Sigmoid colon (tissue), 7 donors: Measurements from ENCODE around the gene SART3. TPM values are rescaled to one million over a fixed set of nuclear protein-coding genes. Genes with fewer than 3 reads are reported as not detected.
"Not testable (repeated sequence)": the region's sequence is repeated elsewhere in the genome, so short reads cannot be mapped to it uniquely, and the experiment has no call there.

Experiments used
- DNase-seq: peaks from one replicate; pipeline ENCODE4 v3.0.0-alpha.2; 2019
- H3K27ac ChIP-seq, 4 donors: fragments of 200-600 bp; sonication (generic); one replicate each; pipeline ENCODE4 v1.5.1; 2016 to 2019; ENCODE audit warnings: mild to moderate bottlenecking in 1 of 4
- H3K27me3 ChIP-seq, 3 donors: fragments of 200-600 bp; sonication (generic); one replicate each; pipeline ENCODE4 v1.5.1; 2019; ENCODE audit warnings: mild to moderate bottlenecking in 1 of 3
- H3K36me3 ChIP-seq, 4 donors: fragments of 200-600 bp; sonication (generic); one replicate each; pipeline ENCODE4 v1.5.1; 2016 to 2019
- H3K4me1 ChIP-seq, 4 donors: fragments of 200-600 bp; sonication (generic); one replicate each; pipeline ENCODE4 v1.5.1; 2017 to 2019
- H3K4me3 ChIP-seq, 4 donors: fragments of 200-600 bp; sonication (generic); one replicate each; pipeline ENCODE4 v1.5.1; 2017 to 2019; ENCODE audit warnings: mild to moderate bottlenecking in 2 of 4, moderate library complexity in 1 of 4
- H3K9me3 ChIP-seq, 4 donors: fragments of 200-600 bp in 3 of 4; sonication (generic) in 3 of 4; one replicate each; pipeline versions ENCODE4 v1.5.1 to v1.6.1; 2013 to 2019
- CTCF ChIP-seq, 4 experiments: fragments of 450-650 bp in 3 of 4; fragments of 200-600 bp in 1 of 4; IDR thresholded peaks; one replicate each; pipeline ENCODE4 v1.5.1; 2016 to 2019; ENCODE audit warnings: antibody characterized with exemption in 4 of 4, mild to moderate bottlenecking in 3 of 4, moderate library complexity in 2 of 4
- EP300 ChIP-seq, 4 donors: sonication (generic); formaldehyde crosslinking; IDR thresholded peaks; one replicate each; pipeline ENCODE4 v1.6.1; 2017; ENCODE audit warnings: antibody characterized with exemption in 4 of 4
- POLR2A ChIP-seq, 2 donors: fragments of 450-650 bp; IDR thresholded peaks; one replicate each; pipeline ENCODE4 v1.6.1; 2016; ENCODE audit warnings: antibody characterized with exemption in 2 of 2, mild to moderate bottlenecking in 2 of 2, moderate library complexity in 2 of 2
- POLR2AphosphoS5 ChIP-seq, 4 donors: sonication (generic); formaldehyde crosslinking; IDR thresholded peaks; one replicate each; pipeline ENCODE4 v1.6.1; 2017; ENCODE audit warnings: antibody characterized with exemption in 4 of 4
- WGBS, 2 donors: extraction: QIAGEN DNeasy Blood & Tissue Kit; methylation state at CpG; one replicate each; pipeline ENCODE4 v1.1.7; 2013; 5-methylcytosine and 5-hydroxymethylcytosine counted together
- intact Hi-C: fragments of 100-400 bp; cut with DNase I; formaldehyde crosslinking; loops from one replicate; pipeline ENCODE4 v1.15.1; 2023
- polyA plus RNA-seq, 3 donors: library from polyadenylated mRNA; stranded (reverse); fragments of 200-250 nt; gene quantifications; one replicate each; pipeline ENCODE4 v1.2.3, GENCODE V29; 2013
- total RNA-seq, 4 donors: library from RNA; depleted of rRNA; stranded (reverse); fragments of >200 nt; gene quantifications; one replicate each; pipeline ENCODE4 v1.1.0, GENCODE V29; 2016
- donor health status: healthy with polysubstance abuse.
- donor health status: Bipolar disorder and iron deficiency.
- donor health status: healthy.

SART3 gene
- total and polyA plus RNA-seq, 7 donors = 15.3 to 69.1 (median 45.3) TPM

- peaks cover 0 to 23% (median 0%) of the 10 kb centered on the region in 3 donors for H3K27me3 ChIP-seq
- 83 to 84% methylated on average over 11 of the region's 11 CpGs for WGBS, 2 donors
Observed at GRCh38 chr12:108498136-108498535, 62.8 kb downstream of the SART3 start.

GRCh38 chr12:108495823-108496579 lies 65.0 kb downstream of the SART3 start:
- no peak overlapping the region for H3K27ac ChIP-seq
- TF ChIP-seq POLR2A (IDR thresholded peaks at IDR 0.05) (no peak), POLR2AphosphoS5 (IDR thresholded peaks at IDR 0.05) (no peak), CTCF (IDR thresholded peaks at IDR 0.05) (no peak), EP300 (IDR thresholded peaks at IDR 0.05) (no peak)
- intact Hi-C loops = no loop called here
- H3K4me1 ChIP-seq = no peaks in the 10 kb centered on the region
- no peaks in the 10 kb centered on the region for H3K36me3 ChIP-seq
- no peak overlapping the region for H3K4me3 ChIP-seq
- WGBS, 2 donors = 43 to 67% methylated on average over 11 of the region's 11 CpGs
- H3K27me3 ChIP-seq = peaks cover 0 to 23% (median 0%) of the 10 kb centered on the region in 3 donors
- no peaks in the 10 kb centered on the region for H3K9me3 ChIP-seq
- DNase-seq = no peak

More at GRCh38 chr12:108498136-108498535, 62.8 kb downstream of the SART3 start:
- intact Hi-C loops = no loop called here
- Histone ChIP-seq H3K9me3 (peaks cover 0 to 6% (median 0%) of the 10 kb centered on the region in 4 donors), H3K27ac (no peak overlapping the region), H3K36me3 (no peaks in the 10 kb centered on the region), H3K4me3 (no peak overlapping the region), H3K4me1 (no peaks in the 10 kb centered on the region)
- no peak for TF ChIP-seq CTCF (IDR thresholded peaks at IDR 0.05)
- no peak for TF ChIP-seq EP300 (IDR thresholded peaks at IDR 0.05)
- no peak for TF ChIP-seq POLR2AphosphoS5 (IDR thresholded peaks at IDR 0.05)
- TF ChIP-seq POLR2A (IDR thresholded peaks at IDR 0.05) = no peak
- DNase-seq = no peak

- H3K27ac ChIP-seq = no peak overlapping the region
- TF ChIP-seq CTCF (IDR thresholded peaks at IDR 0.05) = peak in 1 of 4 experiments; percentile 24
- no peak for TF ChIP-seq POLR2A (IDR thresholded peaks at IDR 0.05)
- H3K9me3 ChIP-seq = no peaks in the 10 kb centered on the region
- no peak overlapping the region for H3K4me3 ChIP-seq
- H3K36me3 ChIP-seq = no peaks in the 10 kb centered on the region
- DNase-seq = no peak
- no peaks in the 10 kb centered on the region for H3K4me1 ChIP-seq
- peaks cover 0 to 21% (median 0%) of the 10 kb centered on the region in 3 donors for H3K27me3 ChIP-seq
- intact Hi-C loops = no loop called here
- WGBS, 2 donors = 33 to 50% methylated on average over 1 of the region's 1 CpG
Observed at GRCh38 chr12:108495054-108495453, 65.9 kb downstream of the SART3 start.

GRCh38 chr12:108491256-108491655 lies 69.7 kb downstream of the SART3 start:
- Histone ChIP-seq H3K36me3 (no peaks in the 10 kb centered on the region), H3K27ac (no peak overlapping the region), H3K27me3 (peaks cover 0 to 18% (median 0%) of the 10 kb centered on the region in 3 donors), H3K4me1 (no peaks in the 10 kb centered on the region), H3K4me3 (no peak overlapping the region), H3K9me3 (peaks cover 0 to 8% (median 0%) of the 10 kb centered on the region in 4 donors)
- DNase-seq = no peak
- TF ChIP-seq EP300 (IDR thresholded peaks at IDR 0.05) = no peak
- no peak for TF ChIP-seq POLR2AphosphoS5 (IDR thresholded peaks at IDR 0.05)
- TF ChIP-seq CTCF (IDR thresholded peaks at IDR 0.05) = no peak
- TF ChIP-seq POLR2A (IDR thresholded peaks at IDR 0.05) = no peak
- intact Hi-C loops = no loop called here
- WGBS, 2 donors = 61 to 75% methylated on average over 2 of the region's 2 CpGs

GRCh38 chr12:108487029-108487428 lies 73.9 kb downstream of the SART3 start:
- DNase-seq, H3K27ac ChIP-seq, H3K4me3 ChIP-seq, H3K9me3 ChIP-seq, H3K36me3 ChIP-seq, H3K4me1 ChIP-seq, H3K27me3 ChIP-seq, intact Hi-C loops: not testable (repeated sequence)
- 75 to 89% methylated on average over 4 of the region's 4 CpGs for WGBS, 2 donors

GRCh38 chr12:108485371-108485770 lies 75.6 kb downstream of the SART3 start:
- H3K9me3 ChIP-seq, intact Hi-C loops, H3K4me3 ChIP-seq, H3K36me3 ChIP-seq, H3K4me1 ChIP-seq, DNase-seq, H3K27me3 ChIP-seq, H3K27ac ChIP-seq: not testable (repeated sequence)
- WGBS, 2 donors = 66 to 67% methylated on average over 7 of the region's 7 CpGs
